CD4-positive, alpha-beta T cell treated with Interleukin-21 for 1 hour (primary cell): Measurements from ENCODE around the gene APOL4.
"Not testable (repeated sequence)": the region's sequence is repeated elsewhere in the genome, so short reads cannot be mapped to it uniquely, and the experiment has no call there.

Experiments
- DNase-seq: peaks from one replicate; pipeline ENCODE4 v3.0.0-alpha.2; 2020

The APOL4 gene

DNA sequence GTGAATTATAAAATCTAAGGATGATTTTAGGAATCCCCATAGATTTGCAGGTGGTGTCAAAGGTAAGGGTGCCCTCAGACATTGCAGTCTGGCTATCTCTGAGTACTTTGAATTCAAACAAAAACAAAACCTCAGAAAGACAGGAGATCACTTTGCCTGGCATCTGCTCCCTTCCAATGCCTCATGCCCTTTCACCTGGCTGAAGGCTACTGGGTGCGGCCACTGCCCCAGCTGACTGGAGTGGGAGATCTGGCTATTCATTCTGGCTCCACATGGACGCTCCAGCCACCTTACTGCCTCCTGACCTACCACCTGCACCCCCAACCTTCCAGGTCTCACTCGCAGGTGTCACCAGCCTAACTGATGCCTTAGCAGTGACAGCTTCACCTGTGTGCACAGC lies 28.0 kb upstream of the APOL4 start:
- not testable (repeated sequence) for DNase-seq

DNA sequence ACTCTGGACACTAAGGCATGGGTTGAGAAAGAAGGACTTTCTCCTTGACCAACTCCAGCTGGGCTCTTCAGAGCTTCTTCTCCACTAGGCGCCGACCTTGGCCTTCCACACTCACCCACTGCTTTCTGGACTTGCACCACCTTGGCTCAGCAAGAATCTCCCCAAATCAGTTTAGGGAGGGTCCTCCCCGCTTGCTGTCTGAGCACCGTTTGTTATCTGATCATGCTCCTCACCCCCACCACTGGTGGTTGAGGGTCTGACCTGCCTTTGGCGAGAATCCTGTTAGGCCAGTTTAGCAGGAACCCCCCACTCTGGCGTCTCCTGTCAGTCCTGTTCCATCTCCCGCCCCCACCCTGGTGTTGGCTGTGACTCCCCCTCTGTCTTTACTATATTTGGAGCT lies 27.3 kb upstream of the APOL4 start:
- DNase-seq, result no peak

DNA sequence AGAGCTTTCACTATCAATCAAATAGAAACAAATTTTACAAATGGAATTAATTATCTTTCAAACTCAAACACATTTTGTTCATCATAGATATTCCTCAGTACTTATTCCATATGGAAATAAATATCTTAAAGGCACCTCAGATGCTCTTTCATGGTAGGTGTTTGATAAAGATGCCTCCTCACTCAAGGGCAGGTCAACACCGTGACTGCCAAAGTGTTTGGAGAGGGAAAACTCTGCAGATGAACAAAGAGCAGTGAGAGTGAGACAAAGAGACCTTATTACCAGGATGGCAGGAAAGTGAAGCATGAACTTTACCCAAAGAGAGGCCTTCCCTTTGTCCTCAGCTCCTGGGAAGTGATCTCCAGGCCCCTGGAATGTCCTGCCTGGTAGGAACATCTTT lies 26.8 kb upstream of the APOL4 start:
- not testable (repeated sequence) for DNase-seq

DNA sequence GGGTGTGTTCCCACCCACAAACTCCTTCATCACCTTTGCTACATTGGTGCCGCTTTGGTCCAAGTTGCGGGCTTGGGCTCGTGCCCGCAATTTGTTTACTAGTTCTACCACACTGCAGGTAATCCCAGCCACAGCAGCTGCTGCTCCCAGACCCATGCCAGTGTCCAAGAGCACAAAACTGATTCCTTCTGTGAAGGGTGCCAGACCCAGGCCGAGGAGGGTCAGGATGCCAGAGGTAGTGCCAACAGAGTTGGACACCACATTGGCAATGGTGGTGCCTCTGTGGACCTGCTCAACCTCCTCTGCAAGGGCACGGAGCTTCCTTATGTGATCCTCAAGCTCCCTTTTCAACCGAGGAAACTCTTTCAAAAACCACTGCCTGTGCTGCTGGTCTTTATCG lies 26.2 kb upstream of the APOL4 start:
- no peak for DNase-seq

DNA sequence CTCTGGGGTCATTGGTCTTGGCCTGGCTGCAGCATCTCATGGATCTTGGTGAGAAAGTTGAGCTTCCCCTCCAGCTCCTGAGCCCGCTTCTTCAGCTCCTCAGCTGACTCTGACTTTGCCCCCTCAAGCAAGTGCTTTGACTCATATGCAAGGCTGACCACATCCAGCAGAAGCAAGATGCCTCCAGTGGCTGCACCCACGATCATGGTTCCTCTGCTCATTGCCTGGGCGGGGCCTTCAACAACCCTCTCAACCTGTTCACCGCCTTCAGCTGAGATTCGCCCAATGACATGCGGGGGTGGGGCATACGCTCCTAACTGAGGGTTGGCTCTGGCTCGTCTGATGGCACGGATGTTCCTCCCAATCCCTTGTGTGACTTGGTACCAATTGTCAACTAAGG lies 25.8 kb upstream of the APOL4 start:
- DNase-seq, result no peak

DNA sequence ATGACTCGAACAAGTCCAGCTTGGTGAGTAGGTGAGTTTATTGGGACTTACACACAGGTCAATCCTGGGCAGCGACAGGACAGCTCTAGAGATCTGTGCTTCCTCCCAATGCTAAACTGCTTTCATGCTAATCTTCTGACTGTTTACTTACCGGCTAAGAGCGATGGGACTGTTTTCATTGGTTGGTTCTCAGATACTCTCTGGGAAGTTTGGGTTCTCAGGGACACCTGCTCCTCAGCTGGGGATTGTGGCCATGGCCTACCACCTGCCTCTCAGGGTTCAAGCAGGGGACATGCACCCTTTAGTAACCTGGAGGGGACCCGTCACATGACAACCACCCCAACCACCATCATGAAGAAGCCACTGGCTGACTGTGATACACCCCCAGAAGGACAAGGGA lies 24.6 kb upstream of the APOL4 start:
- no peak for DNase-seq

DNA sequence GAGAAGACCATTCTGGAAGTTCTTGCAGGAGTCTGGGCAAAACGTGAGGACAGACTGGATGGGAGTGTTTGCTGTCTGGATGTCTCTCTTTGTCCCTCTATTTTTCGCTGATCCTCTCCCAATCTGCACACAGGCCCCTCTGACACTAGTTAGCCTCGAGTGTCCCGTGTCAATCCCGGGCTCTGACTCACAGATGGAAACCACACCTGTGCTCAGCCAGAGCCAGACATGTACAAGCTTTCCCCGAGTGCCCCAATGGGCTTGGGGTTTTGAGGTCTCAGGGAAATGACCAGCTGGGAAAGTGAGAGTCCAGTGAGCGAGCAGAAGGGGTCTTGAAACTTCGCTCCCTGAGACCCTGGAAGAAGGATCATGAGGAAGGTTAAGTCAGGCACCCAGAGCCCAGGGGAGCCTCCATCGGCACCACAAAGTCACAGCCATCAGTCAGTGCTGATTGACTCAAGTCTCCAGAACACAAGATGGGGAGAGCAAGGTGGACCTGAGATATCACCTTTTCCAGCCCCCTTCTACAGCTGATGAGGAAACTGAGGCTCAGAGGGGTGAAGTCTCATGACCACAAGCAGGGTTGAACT lies 23.8 kb upstream of the APOL4 start:
- no peak for DNase-seq

DNA sequence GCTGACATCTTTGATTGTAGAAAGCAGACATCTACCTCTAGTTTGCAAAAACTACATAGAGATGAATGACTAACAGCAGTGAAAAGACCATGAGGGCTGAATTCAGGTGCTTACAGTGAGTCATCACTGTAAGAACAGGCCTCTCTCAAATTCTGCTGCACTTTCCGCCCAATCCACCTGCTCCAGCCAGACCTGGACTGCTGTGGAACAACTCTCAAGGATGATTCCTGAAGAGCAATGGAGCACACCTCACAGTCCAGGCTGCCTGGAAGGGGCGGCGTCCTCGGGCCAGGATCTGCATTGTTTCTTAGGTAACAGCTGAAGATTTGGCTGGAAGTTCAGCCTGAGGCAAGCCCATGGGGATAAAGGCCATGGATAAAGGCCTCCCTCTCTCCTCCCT lies 22.6 kb upstream of the APOL4 start:
- DNase-seq, result no peak

DNA sequence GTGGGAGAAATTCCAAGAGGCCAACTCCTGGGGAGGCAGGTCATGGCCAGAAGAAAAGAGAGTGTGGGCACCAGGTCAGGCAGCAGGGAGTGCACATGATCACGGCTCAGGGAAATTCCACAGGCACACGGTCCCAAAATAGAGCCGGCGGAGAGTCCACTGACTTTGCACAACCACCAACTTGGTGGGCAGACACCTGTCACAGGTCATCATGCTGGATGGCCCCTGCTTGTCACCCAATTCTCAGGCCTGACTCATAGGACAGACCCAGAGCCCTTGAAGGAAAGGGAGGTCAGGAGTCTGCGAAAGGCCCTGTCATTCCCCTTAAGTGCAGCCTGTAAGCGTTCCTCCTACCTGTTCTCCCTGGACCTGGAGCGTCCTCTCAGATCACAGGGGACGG lies 21.9 kb upstream of the APOL4 start:
- no peak for DNase-seq

DNA sequence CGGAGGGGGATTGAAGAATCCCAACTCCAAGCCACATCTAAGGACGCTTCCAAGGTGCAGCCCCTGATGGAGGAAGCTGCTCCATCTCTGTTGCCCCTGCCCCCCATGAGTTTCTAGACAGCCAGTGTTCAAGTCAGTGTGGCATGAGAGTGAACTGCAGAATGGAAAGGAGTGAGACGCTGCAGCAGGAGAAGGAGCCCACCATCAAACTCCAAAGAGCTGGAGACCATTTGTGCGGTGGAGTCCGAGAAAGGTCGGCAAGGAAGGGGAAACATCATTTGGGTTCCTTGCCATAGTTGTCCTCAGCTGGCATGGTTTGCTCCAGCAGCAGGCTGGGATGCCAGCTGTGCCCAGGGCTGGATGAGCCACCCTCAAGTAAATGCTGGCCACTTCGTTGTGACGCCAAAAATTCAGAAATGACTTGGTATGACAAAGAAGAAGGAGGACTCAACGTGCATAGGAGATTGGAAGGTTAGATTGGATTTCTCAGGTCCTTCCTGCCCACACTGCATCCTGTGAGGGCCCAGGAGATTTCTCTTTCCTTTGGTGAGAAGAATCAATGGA lies 21.4 kb upstream of the APOL4 start:
- no peak for DNase-seq

DNA sequence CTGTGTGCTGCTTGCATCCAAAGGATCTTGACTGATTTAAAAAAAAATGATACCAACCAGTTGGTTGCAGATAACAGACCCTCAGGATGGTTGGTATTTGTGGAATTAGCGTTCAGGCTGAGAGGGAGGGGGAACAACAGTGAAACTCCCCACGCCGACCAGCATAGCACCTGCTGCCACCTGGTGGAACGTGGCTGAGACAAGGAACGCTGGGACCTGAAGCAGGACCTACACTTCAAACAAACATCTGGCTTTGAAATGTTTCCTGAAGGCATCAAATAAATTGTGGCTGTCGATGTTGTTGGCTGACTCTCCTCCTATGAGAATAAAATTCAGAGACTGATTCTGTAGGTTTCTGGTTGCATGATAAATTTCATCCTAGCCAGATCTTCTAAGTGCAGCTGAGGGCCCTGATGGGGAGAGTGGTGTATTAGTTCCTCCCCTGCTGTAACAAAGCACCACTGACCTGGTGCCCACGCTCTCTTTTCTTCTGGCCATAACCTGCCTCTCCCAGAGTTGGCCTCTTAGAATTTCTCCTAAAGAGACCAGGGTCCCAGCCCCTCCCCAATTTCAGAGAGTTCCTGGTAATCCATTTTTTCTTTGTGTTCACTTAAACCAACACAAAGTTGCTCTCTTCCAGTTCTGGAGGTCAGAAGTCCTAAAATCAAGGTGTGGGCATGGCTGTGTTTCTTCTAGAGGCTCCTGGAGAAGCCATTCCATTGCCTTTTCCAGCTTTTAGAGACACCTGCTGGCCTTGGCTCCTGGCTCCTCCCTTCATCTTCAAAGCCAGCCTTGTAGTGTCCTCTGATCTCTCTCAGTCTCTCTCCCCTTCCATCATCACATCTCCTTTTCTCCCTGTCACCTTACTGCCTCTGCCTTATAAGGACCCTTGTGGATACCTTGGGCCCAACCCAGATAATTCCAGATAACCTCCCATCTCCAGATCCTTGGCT lies 20.5 kb upstream of the APOL4 start:
- peak; percentile 52 for DNase-seq

DNA sequence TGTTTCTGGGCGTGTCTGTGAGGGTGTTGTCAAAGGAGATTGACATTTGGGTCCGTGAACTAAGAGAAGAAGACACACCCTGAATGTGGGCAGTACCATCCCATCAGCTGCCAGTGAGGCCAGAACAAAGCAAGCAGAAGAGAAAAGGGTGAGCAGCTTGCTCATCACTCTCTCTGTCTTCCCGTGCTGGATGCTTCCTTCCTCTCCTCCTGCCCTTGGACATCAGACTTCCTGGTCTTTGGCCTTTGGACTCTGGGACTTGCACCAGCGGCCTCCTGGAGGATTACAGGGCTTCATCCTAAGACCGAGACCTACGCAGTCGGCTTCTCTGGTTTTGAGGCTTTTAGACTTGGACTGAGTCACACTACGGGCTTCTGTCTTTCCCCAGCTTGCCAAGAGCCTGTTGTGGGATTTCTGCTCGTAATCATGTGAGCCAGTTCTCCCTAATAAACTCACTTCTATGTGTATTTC lies 18.9 kb upstream of the APOL4 start:
- DNase-seq, result no peak

DNA sequence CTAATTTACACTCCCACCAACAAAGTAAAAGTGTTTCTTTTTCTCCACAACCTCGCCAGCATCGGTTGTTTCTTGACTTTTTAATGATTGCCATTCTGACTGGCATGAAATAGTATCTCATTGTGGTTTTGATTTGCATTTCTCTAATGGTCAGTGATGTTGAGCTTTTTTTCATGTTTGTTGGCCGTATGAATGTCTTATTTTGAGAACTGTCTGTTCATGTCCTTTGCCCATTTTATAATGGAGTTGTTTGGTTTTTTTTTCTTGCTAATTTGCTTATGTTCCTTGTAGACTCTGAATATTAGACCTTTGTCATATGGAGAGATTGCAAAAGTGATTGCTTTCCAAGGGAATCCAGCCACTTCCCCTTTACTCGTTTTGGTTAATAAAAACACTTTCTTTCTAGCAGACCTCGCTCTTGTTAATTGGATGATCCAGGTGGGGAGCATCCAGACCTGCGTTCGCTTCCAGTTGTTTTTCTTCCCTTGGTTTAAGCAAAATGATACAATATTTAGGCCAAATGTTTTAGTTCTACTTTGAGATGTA lies 17.1 kb upstream of the APOL4 start:
- DNase-seq, result no peak

DNA sequence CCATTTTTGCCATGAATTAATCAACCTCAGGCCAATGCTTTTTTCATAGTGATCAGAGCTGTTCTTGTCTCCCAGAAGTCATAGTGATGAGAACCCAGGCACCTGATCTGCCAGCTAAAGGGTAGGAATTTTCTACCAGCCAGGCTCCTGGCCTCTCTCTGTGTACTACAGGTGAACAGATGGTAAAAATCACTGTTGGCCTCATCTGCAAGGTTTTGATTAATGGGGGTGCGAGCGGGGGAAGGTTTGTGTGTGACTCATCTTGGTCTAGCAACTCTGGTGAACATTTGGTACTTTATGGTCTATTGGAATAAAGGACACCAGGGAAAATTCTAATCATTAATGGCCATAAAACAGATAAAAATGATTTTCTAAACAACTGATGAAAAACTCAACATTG lies 14.4 kb upstream of the APOL4 start:
- no peak for DNase-seq

DNA sequence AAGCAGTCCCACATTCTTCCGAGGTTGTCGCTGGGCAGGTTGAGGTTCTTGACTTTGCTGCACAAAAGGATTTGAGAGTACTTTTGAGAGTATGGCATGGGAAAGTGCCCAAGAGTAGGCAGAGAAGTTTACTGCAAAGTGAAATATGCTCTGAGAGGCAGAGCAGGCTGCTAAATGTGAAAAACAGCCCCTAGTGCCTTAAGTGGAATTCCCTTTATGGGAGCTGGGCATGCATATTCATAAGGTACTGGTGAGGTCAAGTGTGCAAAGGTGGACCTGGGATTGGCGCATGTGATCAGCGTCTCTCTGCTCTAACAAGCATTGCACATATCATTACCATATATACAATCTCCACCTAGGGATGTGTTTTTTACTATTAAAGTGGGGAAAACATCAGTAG lies 12.0 kb upstream of the APOL4 start:
- DNase-seq, result no peak

DNA sequence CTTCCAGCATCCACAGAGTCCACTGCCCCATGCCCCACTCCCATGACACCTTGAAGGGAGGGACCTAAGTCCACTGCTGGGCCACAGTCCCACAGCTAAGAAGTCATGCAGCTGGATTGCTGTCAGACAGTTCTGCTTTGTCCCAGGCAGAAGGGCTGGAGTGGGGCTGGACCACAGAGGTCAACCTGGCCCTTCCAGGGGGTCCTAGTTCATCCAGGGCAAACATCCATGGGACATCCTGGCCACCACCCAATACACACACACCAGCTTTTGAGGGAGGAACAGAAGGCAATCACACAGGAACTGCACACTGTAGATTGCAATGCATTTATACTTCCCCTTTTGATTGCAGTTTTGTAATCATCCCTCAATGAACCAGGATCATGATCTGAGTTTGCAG lies 11.3 kb upstream of the APOL4 start:
- no peak for DNase-seq

DNA sequence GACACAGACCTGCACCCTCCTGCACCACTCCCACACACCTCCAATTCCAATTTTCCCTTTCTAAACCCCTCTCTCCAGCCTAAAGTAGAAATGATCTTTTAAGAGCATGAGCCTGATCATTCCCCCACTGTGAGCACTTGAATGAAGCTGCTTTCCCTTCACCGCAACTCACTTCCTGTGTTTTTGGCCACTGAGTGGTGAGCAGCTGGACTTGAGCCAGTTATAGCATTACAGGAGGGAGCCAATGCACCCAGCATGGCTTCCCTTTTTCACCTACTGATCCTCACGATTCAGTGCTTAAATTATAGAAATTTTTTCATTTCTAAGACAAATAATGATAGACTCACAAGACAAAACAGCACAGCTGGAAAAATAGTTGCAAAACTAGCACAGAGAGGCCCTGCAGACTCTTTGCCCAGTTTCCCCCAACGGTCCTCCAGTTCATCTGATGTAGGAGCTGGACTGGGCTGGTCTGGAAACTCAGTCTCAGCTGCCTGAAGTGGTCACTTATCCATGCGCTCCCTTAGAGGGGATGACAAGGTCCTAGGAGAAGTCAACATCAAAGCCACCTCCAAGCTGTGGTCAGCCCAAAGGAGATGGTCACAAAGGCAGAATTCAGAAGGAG lies 9.7 kb upstream of the APOL4 start:
- no peak for DNase-seq

DNA sequence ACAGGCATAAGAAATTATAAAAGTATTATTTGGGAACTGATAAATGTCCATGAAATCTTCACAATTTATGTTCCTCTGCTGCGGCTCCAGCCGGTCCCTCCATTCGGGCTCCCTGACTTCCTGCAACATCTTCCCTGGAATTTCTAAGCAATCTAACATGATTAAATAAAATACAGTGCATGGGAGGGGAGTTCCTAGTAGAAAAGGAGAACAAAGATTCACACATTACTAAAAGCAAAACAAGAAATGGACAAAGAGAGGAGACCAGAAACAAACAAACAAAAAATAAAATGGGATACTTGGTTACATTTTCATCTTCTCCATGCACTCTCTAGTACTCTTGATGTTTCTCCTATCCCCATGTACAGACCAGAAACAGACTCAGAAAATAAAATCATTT lies 8.6 kb upstream of the APOL4 start:
- DNase-seq, result no peak

DNA sequence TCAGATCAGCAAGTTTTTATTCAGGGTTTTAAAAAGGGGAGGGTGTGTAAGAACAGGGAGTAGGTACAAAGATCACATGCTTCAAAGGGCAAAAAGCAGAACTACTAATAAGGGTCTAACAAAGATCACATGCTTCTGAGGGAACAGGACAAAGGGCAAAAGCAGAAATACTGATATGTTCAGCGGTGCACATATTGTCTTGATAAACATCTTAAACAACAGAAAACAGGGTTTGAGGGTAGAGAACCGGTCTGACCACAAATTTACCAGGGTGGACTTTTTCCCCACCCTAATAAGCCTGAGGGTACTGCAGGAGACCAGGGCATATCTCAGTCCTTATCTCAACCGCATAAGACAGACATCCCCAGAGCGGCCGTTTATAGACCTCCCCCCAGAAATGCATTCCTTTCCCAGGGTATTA lies 7.9 kb upstream of the APOL4 start:
- not testable (repeated sequence) for DNase-seq

DNA sequence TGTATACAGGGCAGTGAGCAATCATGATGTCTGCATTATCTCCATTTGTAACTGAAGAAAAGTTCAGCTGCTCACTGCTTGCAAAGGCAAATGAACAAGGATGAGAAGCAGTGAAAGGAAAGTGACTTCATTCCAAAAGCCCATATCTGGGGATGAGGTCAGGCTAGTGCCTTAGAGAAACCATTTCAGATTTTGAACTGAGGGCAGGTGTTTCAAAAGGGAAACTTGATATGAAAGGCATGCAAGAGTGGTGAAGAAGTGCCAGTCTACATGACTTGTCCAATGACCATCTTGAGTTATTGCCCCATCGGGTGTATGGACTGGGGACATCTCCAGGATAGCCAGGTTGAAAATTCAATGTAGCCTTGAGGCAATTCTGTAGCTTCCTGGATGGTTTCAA lies 7.3 kb upstream of the APOL4 start:
- no peak for DNase-seq

DNA sequence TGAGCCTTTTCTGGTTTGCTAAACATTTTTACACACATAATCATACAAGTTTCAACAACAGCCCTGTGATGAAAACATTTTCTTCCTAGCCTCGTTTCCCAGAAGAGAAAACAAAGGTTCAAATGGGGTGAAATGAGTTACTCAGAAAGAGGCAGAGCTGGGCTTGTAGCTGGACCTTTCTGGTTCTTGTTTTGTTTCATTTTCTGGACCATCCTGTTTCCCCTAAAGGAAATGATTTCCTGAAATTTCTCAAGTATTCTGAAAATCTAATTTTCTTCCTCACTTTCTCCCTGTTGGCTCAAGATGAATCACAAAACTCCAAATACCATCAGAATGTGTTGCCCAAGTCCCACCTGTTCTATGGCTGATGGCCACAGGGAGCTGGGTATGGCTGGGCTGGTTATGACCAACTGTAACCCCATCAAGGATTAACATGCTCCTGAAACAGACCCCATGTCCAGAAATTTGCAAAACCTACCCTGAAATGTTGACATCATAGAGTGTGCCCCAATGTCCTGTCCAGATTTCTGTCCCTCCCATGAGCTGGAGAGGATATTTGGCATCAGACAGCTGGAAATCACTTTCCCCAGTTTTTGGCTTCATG lies 6.7 kb upstream of the APOL4 start:
- DNase-seq, result no peak

DNA sequence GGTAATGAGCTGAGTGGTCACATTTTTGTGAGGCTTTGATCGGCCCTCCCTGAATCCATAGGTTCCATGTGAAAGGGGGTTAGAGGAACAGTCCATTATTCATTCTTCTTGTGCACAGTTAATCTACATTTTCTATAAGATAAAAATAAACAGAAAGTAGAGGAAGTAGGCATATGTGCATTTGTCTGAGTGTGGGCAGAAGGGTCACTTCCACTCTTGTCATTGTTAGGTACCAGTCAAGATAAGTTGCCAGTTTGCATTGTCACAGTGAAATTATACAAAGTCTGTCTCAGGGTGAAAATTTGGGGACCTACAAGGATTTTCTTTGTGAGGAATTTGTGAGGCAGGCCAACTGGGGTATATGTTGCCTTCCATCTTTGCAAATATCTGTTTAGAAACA lies 4.6 kb upstream of the APOL4 start:
- DNase-seq, result no peak

DNA sequence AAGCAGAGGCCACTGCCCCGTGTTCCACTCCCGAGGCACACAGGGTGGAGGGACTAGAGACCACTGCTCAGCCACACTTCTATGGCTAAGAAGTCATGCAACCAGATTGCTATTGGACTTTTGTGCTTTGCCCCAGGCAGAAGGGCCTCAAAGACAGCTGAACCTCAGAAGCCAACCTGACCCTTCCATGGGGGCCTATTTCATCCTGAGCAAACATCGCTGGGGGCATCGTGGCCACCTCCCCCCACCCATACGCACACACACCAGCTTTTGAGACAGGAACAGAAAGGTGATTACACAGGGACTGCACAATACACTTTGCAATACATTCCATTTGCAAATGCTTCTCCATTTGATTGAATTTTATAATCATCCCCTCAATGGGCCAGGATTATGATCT lies 4.0 kb upstream of the APOL4 start:
- DNase-seq, result not testable (repeated sequence)
